GM18499 (cell line): ENCODE data around the gene PRMT7.

Experiments
- ATAC-seq: cut with Tn5 transposase; IDR thresholded peaks from one replicate; pipeline ENCODE4 v1.9.1; 2021; ENCODE audit warnings: moderate number of reproducible peaks; ENCODE audit not compliant: insufficient read depth, unreplicated experiment

The PRMT7 gene

DNA sequence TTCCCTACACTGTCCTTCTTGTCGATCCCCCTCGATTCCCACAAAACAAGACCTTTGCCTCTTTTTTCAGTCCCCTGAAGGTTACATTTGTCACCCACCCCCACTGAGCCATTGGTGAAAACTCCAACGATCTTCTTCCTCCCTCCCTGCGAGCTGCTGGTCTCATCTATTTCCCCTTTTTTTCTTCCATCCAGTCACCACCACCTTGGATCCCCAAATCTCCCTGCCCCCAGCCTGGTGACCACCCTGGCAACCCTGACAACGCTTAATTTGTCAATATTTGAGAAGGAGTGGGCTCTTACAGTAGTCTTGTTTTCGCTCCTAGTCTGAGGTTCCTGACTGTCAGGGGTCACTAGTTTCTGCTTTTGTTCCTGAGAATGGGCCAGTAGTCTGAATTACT is 74.6 kb downstream of the PRMT7 start:
- no peak for ATAC-seq

DNA sequence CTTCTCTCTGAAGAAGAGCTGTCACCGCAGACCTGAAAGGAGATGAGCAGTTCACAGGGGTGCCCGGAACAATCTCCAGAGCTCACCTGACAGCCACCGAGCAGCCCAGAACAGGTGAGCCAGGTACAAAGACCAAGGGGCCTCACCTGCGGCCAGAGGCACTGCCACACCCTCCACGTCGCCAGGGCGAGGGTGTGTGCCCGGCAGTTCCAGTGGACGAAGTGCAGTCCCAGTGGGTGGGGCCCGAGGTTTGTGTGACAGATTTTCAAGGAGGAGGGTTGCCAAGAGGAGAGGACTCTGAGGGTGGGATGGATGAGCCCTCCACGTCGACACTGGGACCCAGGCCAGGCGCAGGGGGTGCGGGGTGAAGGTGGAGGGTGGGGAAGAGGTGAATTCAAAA is 75.8 kb downstream of the PRMT7 start:
- ATAC-seq, result no peak

DNA sequence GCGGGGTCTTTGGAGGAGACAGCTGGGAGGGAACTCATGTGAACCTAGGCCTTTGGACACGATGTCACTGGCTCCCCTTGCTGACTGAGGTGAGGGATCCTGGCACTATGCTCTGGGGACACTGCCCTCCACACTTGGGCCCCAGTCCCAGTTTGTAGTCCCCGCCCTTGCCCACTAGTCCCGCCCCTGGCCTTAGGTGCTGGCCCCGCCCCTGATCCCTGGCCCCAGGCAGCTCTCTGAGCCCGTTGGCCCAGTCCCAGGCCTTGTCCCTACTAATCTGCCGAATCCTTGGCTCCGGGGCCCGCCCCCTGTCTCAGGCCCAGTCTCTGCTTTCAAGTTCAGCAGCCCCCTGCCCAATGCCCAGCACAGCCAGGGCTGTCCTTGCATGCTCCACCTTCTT is 76.5 kb downstream of the PRMT7 start:
- no peak for ATAC-seq

DNA sequence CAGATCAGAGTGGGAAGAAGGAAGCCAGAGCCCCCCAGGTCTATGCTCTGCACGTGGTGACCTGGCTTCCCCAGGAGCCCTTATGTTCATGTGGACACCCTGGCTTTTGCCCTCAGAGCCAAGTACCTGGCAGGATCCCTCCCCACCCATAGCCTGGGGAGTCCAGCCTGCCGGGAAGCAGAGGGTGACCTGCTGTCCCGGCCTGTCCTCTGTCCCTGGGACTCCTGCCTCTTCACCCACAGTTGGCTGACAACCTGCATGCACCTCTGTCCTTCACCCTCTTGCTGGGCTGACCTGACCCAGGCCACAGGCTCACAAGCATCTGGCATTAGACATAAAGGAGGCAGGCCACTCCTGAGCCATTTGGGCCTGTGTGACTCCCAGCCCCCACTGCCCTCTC is 77.3 kb downstream of the PRMT7 start:
- no peak for ATAC-seq

DNA sequence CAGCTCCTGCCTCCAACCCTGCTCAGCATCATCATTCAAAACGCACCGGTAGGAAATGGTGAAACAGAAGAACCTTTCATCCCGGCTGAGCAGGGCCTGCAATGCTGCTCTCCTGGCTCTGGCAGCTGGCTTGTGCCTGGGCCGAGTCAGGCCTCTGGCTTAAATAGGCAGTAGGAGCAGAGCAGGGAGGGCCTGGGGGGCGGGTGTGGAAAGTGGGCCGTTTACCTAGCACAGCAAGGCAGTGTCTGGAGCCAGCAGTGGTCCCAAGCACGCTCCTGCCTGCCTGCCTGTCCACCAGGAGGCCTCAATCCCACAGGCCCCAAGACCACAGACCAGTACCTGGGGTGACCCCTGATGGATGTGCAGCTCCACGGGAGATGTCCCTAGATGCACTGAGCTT is 78.2 kb downstream of the PRMT7 start:
- ATAC-seq, result no peak

DNA sequence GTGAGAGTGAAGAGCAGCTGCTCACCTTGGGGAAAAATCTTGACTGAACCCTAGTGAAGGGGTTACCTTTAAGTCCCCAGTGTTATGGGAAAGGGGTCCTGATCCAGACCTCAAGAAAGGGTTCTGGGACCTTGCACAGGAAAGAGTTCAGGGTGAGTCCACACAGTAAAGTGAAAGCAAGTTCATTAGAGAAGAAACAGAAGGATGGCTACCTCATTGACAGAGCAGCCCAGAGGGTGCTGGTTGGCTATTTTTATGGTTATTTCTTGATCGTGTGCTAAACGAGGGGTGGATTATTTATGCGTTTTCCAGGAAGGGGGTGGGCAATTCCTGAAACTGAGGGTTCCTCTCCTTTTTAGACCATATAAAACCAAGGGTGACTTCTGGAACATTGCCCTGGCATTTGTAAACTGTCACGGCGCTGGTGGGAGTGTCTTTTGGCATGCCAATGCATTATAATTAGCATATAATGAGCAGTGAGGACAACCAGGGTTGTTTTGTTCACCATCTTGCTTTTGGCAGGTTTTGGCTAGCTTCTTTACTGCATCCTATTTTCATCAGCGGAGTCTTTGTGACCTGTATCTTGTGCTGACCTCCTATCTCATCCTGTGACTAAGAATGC is 79.0 kb downstream of the PRMT7 start:
- no peak for ATAC-seq

DNA sequence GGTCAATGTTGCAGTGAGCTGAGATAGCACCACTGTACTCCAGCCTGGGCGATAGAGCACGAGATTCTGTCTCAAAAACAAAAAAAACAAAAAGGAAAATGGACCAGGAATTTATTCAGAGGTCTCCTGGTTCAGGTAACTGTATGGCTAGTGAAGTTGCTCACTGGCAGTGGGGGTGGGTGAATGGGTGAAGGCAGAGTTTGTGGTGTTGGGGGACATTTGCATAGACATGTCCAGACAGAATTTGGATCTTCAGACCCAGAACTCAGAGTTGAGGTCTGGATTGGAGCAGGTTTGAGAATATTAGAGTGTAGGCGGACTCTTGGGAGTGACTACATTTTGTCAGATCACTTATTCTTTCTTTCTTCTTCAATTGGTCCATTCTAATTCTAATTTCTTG is 82.5 kb downstream of the PRMT7 start:
- no peak for ATAC-seq

DNA sequence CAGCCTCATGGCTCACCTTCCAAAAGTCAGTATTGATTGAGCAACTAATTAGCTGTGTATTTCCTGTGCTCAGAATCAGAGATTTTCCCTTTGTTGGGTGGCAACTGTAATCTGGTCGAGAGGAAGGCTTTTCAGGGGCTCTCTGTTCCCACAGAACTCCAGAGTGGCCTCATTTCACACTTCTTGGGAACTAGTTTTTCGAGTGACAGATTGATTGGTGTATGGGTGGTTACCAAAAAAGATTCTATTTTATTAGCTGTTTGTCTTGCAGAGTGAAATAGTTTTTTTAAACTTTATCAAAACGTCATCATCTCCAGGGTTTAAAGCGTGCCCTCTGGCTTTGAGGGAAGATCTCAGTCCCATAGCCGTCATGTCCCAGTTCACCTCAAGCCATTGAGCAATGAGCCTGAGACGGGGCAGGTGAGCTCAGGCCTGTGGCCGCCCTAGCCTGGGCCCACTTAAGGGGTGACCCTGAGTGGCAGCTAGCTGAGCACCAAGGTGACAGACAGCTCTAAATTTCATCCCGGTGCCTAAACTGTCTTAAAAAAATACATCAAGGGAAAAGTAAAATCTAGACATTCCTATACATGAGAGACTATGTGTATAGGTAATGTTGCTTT is 84.5 kb downstream of the PRMT7 start:
- no peak for ATAC-seq

DNA sequence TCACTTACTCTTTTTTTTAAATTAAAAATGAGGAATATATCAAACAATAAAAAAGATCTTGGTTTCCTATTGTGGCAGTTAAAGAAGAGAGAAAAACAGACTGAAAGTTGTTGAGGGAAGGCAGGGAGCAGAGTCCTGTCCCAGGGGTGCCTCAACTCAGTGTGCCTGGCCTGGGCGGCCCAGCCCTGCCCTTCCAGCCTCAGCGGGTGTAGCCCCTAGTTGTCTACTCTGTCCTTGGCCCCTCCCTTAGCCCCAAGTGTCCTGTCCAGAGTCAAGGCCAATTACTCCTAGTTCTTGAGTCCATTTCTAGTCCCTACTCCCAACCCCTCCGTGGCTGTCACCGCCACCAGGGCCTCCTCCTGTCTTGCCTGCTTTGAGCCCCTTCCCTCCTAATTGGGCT is 85.0 kb downstream of the PRMT7 start:
- ATAC-seq, result no peak

DNA sequence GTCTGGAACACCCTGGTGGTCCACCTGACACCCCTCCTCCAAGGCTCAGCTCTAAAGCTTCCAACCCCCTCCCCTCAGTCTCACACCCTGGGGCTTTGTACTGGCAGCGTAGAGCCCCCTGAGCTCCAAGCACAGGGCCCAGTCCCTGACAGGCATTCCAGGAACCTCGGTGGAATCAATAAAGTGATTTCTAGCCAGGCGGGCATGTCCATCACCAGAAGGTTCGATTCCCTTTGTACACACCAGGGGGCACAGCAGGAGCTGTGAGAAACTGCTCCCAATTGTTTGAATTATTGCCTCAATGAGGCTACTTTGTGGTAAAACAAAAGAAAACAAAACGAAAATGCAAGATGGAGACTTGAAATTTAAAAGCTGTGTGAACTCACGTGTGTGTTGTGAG is 85.7 kb downstream of the PRMT7 start:
- no peak for ATAC-seq

DNA sequence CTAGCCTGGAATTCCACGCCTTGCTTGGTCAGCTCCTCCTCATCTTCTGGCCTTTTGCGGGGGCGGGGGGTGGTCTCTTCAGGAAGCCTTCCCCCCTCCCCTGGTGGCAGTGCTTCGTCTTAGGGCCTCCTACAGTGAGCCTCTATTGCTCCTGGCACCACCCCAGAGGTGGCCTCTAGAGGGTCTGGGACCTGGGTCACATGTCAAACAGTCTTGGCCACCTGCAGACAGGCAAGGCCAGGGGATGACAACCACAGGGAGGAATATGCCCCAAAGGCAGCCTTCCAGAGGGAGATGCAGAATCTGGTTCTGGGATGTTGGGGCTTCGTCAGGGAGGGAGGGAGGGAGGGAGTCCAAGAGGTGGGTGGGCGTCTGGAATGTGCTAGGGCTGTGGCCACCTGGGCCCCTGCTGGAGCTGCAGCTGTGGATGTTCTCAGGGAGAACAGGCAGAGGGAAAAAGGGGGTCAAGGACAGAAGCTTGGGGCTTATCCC is 86.9 kb downstream of the PRMT7 start:
- ATAC-seq, result no peak

DNA sequence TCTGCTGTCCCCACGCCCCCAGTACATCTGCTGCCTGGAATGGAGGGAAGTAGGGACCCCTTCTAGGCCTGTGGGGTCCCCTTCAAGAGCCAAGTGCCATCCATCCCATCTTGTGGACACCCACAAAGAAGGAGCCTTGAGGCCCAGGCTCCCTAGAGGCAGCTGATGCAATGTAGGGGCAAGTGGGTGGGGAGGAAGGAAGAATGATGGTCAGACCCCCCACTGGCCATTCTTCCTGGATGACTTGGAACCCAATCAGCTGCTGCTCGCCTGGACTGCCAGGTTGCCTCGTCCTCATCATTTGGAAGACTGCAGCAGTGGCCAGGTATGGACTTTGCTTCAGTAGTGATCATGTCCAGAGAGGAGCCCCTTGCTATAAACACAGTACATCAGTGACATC is 88.6 kb downstream of the PRMT7 start:
- no peak for ATAC-seq

DNA sequence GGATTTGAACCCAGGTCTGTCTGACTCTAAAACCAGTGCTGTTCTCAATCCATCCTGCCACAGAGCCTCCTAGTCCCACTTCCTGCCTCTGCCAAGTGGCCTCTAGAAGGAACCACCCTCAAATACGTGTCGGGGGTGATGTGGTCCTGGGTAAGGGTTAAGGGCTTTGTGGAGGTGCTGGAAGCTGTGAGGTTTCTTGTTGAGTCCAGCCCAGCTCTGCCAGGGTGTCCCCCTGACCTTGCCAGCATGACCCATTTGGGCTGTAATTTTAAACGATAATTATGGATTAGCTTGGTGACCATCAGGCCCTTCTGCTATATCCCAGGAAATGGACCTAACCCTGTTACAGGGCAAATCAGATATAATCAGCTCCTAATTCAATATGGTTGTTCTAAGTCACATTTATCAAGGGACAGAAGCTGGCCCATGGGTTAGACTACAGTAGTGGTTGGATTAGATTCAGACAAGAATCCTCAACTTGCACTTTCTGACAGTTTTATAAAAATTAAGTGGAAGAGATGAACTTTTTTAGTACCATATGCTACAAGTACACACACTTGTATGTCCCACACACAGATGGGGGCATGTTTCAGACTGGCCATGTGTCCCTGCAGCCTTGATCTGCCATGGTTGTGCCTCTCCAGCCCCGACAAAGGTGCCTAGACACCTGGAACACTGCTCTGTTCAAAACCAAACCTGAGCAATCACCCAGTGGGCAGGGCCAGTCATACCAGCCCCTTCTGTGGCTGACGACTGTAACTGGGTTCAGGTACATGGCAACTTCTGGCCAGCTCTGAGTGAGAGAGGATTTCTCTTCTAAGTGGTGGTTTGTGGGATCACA is 89.5 kb downstream of the PRMT7 start:
- no peak for ATAC-seq

DNA sequence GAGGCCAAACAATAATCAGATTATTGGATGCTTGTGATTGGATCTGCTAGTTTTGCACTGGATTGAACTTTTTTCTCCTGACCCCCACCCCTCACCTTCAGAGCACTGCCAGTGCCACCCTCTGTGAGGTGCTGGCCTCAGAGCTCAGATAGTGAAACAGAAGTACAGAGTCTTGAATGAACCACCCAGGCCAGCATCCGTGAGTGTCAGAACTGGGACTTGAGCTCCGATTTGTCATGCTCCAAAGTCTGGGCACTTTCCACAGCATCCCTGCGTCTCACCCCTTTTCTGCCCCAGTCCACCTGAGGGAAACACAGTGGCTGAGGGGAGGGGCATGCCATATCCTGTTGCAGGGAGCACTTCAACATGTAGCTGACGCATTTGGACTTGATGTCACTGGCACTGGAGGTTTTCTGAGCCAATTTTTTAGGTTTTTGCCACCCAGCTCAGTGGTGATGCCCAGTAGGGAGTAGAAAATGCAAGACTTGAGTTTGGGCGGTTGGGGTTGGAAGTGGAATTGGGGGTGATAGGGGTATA is 90.2 kb downstream of the PRMT7 start:
- no peak for ATAC-seq

DNA sequence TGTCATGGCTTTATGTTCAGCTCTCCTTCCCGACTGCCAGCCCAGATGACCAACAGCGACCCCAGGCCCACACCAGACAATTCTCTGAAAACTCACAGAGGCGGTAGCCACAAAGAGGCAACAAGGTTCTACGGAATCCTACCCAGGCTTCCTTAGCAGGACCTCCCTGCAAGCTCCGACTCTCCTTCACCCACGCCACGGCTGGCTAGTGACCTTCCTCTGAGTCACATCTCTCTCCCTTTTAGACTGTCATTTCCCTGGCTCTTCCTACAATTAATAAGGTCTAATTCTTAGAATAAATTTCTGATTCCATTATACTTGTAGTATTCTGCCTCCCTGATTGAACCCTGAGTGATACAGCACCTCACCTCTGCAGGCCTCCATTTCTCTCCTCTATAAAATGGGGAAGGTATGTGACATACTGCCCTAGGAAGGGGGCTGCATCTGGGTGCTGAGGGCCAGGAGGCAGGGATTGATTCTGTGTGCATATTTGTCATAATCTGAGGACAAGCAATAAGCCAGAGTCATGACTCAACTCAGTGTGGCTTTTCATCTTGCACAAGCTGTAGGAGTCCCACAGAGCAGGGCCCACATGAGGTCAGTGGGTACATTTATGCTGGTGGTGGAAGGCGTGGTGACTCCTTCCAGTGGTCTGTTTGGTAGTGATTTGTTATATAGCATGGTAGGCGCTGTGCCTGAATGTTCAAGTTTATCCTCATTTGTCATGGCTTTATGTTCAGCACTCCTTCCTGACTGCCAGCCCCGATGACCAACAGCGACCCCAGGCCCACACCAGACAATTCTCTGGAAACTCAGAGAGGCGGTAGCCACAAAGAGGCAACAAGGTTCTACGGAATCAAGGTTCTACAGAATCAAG is 91.3 kb downstream of the PRMT7 start:
- ATAC-seq, result no peak

DNA sequence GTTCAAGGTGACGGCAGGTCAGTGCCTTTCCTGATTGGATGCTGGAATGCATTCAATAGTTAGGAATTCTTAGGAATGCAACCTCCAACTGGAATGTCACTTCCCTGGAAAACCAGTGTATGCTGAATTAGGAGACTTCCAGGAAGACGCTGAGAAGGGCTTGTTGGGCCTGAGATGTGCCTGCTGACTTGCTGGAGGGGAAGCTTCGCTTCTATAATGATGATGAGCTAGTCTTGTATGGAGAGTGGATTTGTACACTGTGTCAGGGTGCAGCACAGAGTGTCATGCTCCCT is 91.9 kb downstream of the PRMT7 start:
- ATAC-seq, result no peak

DNA sequence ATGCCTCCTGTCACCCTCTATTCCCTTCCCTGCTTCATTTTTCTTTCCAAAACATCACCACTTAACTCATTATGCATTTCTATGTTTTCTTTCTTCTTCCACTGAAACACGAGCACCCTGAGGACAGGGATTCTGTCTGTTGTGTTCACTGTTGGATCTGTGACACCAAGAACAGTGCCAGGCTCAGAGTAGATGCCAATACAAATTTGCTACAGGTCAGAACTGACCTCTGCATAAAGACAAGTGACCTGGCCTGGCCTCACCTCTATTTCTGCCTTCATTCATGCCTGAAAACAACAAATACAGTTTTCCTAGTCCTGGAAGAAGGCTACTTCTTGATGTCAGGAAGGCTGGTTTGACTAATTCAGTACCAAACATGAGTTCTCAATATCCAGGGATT is 92.4 kb downstream of the PRMT7 start:
- no peak for ATAC-seq

DNA sequence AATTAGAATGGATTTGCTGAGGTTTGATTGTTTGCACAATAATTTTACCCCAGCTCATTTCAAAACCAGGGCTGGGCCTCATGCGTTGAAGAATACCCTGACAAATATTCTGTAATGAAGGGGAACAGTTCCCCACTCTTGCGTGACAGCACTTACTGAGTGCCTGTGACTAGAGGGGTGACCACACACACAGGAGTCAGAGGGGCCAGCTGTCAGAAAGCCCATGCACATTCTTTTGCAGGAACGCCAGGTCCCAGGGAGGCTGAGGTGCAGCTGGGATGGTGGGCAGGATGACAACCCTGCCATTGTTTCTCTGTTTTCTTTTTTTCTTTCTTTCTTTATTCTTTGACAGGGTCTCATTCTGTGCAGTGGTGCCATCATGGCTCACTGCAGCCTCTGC is 92.9 kb downstream of the PRMT7 start:
- no peak for ATAC-seq

DNA sequence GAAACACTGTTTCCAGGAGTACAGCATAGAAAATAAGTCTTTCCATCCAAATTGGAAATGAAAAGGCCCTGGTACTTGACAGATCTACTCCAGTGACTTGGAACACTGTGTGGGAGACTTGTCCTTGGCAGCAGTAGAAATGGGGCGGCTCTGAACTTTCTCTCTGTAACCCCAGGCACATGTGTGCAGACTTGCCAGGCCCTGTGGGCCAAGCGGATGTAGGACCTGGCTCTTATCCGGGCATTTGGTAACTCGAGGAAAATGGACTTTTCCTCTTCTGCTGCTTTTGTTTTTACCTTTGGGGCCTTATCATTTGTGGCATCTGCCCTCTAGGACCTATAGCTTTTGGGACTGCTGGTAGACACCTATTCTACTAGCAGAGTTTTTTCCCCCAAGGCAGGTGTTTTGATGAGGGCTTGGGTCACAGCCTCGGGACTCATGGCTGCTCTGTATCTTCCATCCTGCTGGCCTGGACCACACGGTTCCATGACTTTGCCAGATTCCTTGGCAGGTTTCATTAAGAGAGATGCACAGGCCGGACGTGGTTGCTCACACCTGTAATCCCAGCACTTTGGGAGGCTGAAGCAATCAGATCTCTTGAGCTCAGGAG is 94.0 kb downstream of the PRMT7 start:
- ATAC-seq, result no peak
